ENCODE results near the gene GRK6. TPM values are rescaled to one million over a fixed set of nuclear protein-coding genes. Genes with fewer than 3 reads are reported as not detected.

The GRK6 gene
- total RNA-seq, 4 donors from 2014 or later = 16.1 to 45.5 (median 27.2) TPM

DNA sequence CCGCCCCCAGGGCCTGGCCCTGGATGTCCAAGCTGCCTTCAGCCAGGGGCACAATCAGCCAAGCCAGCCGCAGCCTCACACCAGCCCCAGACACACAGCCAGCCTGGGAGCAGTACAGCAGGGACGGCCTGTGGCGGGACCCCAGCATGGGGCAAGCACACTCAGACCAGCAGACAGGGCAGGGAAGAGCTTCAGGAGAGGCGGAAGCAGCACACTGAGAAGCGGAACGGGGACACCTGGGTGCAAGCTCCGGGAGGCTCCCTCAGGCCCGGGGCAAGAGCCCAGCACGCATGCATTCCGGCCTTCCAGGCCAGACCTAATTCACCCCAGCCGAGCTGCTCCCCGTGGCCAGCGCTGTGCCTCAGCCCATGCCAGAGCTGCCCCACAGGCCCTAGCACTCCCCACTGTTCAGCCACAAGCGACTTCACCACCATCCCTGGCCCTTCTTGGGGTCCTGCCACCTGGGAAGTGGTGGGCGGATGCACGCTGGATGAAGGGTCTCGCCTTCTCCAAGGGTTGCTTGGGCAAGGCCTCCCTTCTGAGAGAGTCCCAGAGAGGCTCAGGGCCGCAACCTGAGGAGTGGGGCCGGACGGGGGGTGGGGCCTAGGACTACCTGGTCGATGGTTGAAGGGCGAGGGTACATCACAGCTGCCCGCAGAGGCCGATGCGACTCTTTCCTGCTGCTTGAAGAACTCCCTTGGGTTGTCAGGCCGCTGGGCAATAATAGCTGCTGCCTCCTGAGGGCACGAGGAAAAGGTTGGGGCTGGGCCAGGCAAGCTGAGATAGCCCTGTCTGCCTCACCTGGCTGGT, 33.5 kb downstream of the GRK6 start:
- ATAC-seq (ENCODE audit: low FRiP score) (no peak), DNase-seq (ENCODE audit: low spot score) (no peak)
- TF ChIP-seq, protein P1, sequence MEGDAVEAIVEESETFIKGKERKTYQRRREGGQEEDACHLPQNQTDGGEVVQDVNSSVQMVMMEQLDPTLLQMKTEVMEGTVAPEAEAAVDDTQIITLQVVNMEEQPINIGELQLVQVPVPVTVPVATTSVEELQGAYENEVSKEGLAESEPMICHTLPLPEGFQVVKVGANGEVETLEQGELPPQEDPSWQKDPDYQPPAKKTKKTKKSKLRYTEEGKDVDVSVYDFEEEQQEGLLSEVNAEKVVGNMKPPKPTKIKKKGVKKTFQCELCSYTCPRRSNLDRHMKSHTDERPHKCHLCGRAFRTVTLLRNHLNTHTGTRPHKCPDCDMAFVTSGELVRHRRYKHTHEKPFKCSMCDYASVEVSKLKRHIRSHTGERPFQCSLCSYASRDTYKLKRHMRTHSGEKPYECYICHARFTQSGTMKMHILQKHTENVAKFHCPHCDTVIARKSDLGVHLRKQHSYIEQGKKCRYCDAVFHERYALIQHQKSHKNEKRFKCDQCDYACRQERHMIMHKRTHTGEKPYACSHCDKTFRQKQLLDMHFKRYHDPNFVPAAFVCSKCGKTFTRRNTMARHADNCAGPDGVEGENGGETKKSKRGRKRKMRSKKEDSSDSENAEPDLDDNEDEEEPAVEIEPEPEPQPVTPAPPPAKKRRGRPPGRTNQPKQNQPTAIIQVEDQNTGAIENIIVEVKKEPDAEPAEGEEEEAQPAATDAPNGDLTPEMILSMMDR (IDR thresholded peaks at IDR 0.05) = no peak

DNA sequence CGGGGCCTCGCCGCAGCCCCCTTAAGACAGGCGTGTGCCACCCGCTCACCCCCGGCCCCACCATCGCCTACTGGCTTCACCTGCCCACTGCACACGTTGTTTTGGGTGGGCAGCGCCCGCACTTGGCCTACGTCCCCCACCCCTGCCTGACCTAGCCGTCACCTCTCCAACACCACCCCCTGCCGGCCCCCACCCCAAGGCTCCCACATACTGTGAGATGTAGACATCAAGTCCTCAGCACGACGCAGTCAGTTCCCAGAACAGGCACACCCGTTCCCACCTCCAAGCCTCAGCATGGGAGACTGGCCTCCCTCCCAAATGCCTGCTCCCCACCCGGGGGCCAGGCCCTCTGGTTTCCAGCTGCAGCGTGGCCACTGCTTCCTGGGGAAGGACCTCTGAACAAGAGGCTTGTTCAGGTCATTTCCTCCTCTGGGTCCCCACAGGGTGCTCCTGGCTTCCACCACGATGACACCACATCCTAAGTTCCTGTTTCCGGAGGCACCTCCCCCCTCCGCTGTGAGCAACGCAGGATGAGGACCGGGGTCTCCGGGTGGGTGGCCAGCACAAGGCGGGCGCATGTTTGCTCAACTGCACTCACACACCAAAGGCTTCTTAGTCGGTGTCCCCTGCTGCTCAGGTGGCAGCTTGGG, 35.7 kb downstream of the GRK6 start:
- no peak for ATAC-seq (ENCODE audit: low FRiP score)
- TF ChIP-seq, protein P1 (IDR thresholded peaks at IDR 0.05) = no peak
- no peak for DNase-seq (ENCODE audit: low spot score)

DNA sequence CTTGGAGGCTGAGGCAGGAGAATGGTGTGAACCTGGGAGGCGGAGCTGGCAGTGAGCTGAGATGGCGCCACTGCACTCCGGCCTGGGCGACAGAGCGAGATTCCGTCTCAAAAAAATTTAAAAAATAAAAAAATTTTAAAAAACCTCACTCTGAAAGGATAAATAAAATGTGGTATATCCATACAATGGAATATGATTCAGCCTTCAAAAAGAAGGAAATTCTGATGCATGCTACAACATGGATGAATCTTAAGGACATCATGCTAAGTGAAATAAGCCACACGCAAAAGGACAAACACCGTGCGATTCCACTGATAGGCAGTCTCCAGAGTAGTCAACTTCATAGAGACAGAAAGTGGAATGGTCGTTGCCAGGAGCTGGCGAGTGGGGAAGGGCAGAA, 38.6 kb downstream of the GRK6 start:
- ATAC-seq (ENCODE audit: low FRiP score) = no peak
- TF ChIP-seq, protein P1 (IDR thresholded peaks at IDR 0.05) = no peak

DNA sequence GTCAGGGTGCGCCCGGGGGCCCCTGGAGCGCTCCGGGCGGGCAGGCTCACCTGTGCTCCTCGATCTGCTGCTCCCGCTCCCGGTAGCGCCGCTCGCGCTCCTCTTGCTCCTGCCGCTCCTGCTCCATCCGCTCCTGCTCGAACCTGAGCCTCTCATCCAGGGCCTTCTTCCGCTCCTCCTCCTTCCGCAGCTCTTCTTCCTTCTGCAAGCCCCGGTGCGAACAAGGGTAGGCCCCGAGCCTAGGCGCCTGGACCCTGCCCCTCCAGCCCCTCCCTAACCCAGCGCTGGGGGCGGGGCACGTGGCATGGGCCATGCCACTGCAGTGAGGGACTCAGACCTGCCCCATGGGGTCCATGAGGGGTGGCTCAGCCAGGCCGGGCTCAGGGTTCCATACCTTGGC, 40.4 kb downstream of the GRK6 start:
- ATAC-seq (ENCODE audit: low FRiP score) = no peak
- TF ChIP-seq, protein P1 (IDR thresholded peaks at IDR 0.05) = no peak

More for the DNA sequence above, 38.6 kb downstream of the GRK6 start:
- DNase-seq (ENCODE audit: low spot score) = no peak

DNA sequence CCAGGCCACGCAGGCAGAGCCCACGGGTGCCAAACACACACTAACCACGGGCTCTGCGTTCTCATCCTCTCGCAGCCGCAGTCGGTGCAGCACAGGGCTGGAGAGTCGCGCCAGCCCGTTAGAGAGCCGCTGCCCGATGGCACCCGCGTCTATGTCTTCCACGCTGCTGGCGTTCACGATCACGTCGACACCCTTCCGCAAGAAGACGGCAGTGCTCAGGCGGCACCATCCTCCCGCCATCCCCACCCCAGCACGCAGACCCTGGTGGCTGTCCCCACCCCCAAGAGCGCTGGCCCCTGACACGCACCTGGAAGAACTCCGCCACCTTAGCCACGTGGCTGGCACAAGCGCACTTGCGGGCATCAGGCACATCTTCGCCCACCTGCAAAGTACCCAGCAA, 41.0 kb downstream of the GRK6 start:
- no peak for DNase-seq (ENCODE audit: low spot score)
- no peak for ATAC-seq (ENCODE audit: low FRiP score)
- TF ChIP-seq, protein P1 (IDR thresholded peaks at IDR 0.05) = no peak

More for the DNA sequence above, 40.4 kb downstream of the GRK6 start:
- no peak for DNase-seq (ENCODE audit: low spot score)

DNA sequence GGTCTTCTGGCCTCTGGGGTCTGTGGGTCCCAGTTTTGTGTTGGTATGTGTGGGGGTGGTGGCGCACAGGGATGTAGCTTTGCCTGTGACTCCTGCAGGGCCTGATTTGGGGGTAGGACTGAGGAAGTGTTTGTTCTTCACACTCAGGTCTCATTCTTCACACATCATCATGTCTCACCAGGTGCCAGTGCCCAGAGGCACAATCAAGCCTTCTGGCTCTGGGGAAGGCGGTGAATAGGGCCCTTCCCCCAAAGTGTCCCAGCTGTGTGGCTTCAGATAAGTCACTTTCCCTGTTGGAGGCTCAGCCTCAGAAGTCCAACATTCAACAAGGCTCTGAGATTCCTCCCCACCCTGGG, 41.8 kb downstream of the GRK6 start:
- DNase-seq (ENCODE audit: low spot score) = no peak
- TF ChIP-seq, protein P1 (IDR thresholded peaks at IDR 0.05) = no peak
- no peak for ATAC-seq (ENCODE audit: low FRiP score)

Data from omental fat pad (tissue), 4 donors.